ENCODE data around the gene OR6C75. TPM values are rescaled to one million over a fixed set of nuclear protein-coding genes. Genes with fewer than 3 reads are reported as not detected.
"Not testable (repeated sequence)": the region's sequence is repeated elsewhere in the genome, so short reads cannot be mapped to it uniquely, and the experiment has no call there.

OR6C75 gene
- total and polyA plus RNA-seq, 10 donors: not detected

GRCh38 chr12:55414396-55414823, 51.6 kb downstream of the OR6C75 start:
- TF ChIP-seq POLR2AphosphoS5 (IDR thresholded peaks at IDR 0.05): peak in 2 of 3 donors; percentile 7 to 13
- intact Hi-C loops (cut with DNase I; ENCODE audit: low total_unique reads); H3K27ac ChIP-seq; H3K9me3 ChIP-seq; H3K4me1 ChIP-seq; H3K36me3 ChIP-seq: not testable (repeated sequence)
- Histone ChIP-seq H3K4me3 (peak overlapping the region in 1 of 8 donors; percentile 13), H3K27me3 (replicated peaks in 1 of 7) (peaks cover 0 to 16% (median 0%) of the 10 kb centered on the region in 7 donors)
- 40 to 74% (median 59%) methylated on average over 4 to 11 of the region's 11 CpGs for WGBS, 5 donors
- DNase-seq: peak; percentile 35

- H3K9me3 ChIP-seq; intact Hi-C loops (cut with DNase I; ENCODE audit: low total_unique reads); H3K27ac ChIP-seq; DNase-seq; H3K36me3 ChIP-seq; H3K4me1 ChIP-seq: not testable (repeated sequence)
- 3 to 16% (median 9%) methylated on average over 4 to 11 of the region's 34 CpGs for WGBS, 5 donors
- H3K27me3 ChIP-seq (replicated peaks in 1 of 7): peaks cover 0 to 20% (median 0%) of the 10 kb centered on the region in 7 donors
- peak overlapping the region in 1 of 8 donors; percentile 13 for H3K4me3 ChIP-seq
These were observed 52.1 kb downstream of the OR6C75 start for GRCh38 chr12:55414889-55415288.

- H3K36me3 ChIP-seq: no peaks in the 10 kb centered on the region
- H3K4me1 ChIP-seq: peaks cover 0 to 8% (median 0%) of the 10 kb centered on the region in 6 donors
- H3K4me3 ChIP-seq: no peak overlapping the region
- peaks cover 0 to 30% (median 0%) of the 10 kb centered on the region in 7 donors for H3K27me3 ChIP-seq (replicated peaks in 1 of 7)
- intact Hi-C loops (cut with DNase I; ENCODE audit: low total_unique reads): no loop called here
- no peak for DNase-seq
- H3K27ac ChIP-seq: no peak overlapping the region
- no peaks in the 10 kb centered on the region for H3K9me3 ChIP-seq
- 51 to 97% (median 96%) methylated on average over 1 of the region's 1 CpG for WGBS, 5 donors
- TF ChIP-seq POLR2A (IDR thresholded peaks at IDR 0.05): no peak
- no peak for TF ChIP-seq POLR2AphosphoS5 (IDR thresholded peaks at IDR 0.05)
- no peak for TF ChIP-seq CTCF (IDR thresholded peaks at IDR 0.05 in 8 of 11, conservative IDR thresholded peaks at IDR 0.05 in 3 of 11)
These were observed 54.2 kb downstream of the OR6C75 start for GRCh38 chr12:55416961-55417360.

Other genes starting within 250 kb of the OR6C75 start
- gene OR9K2, start 236.6 kb upstream of the OR6C75 start, total RNA-seq: not detected
- not detected for gene OR9K2, start 236.6 kb upstream of the OR6C75 start, polyA plus RNA-seq
- not detected for gene OR10A7, start 141.9 kb upstream of the OR6C75 start, total RNA-seq
- gene OR10A7, start 141.9 kb upstream of the OR6C75 start, polyA plus RNA-seq: not detected
- not detected for gene OR6C74, start 118.4 kb upstream of the OR6C75 start, total RNA-seq
- gene OR6C74, start 118.4 kb upstream of the OR6C75 start, polyA plus RNA-seq: not detected
- gene OR6C6, start 66.4 kb upstream of the OR6C75 start, total RNA-seq: not detected
- not detected for gene OR6C6, start 66.4 kb upstream of the OR6C75 start, polyA plus RNA-seq
- gene OR6C1, start 48.6 kb upstream of the OR6C75 start, total RNA-seq: not detected
- gene OR6C1, start 48.6 kb upstream of the OR6C75 start, polyA plus RNA-seq: not detected
- not detected for gene OR6C3, start 32.2 kb upstream of the OR6C75 start, total RNA-seq
- gene OR6C3, start 32.2 kb upstream of the OR6C75 start, polyA plus RNA-seq: not detected
- not detected for gene OR6C65, start 37.6 kb downstream of the OR6C75 start, total RNA-seq
- not detected for gene OR6C65, start 37.6 kb downstream of the OR6C75 start, polyA plus RNA-seq
- gene OR6C76, start 63.3 kb downstream of the OR6C75 start, total RNA-seq: not detected
- not detected for gene OR6C76, start 63.3 kb downstream of the OR6C75 start, polyA plus RNA-seq
- not detected for gene OR6C2, start 81.1 kb downstream of the OR6C75 start, total RNA-seq
- not detected for gene OR6C2, start 81.1 kb downstream of the OR6C75 start, polyA plus RNA-seq
- not detected for gene OR6C70, start 107.2 kb downstream of the OR6C75 start, total RNA-seq
- not detected for gene OR6C70, start 107.2 kb downstream of the OR6C75 start, polyA plus RNA-seq
- not detected for gene OR6C68, start 129.4 kb downstream of the OR6C75 start, total RNA-seq
- not detected for gene OR6C68, start 129.4 kb downstream of the OR6C75 start, polyA plus RNA-seq
- not detected for gene OR6C4, start 186.6 kb downstream of the OR6C75 start, total RNA-seq
- not detected for gene OR6C4, start 186.6 kb downstream of the OR6C75 start, polyA plus RNA-seq
- gene OR2AP1, start 209.5 kb downstream of the OR6C75 start, total RNA-seq: not detected
- gene OR2AP1, start 209.5 kb downstream of the OR6C75 start, polyA plus RNA-seq: not detected

Data from spleen (tissue), 11 donors.